Natural killer cell (primary cell): ENCODE data around the gene AIP. TPM values are rescaled to one million over a fixed set of nuclear protein-coding genes. Genes with fewer than 3 reads are reported as not detected.

ENCODE experiments used
- ATAC-seq, 3 donors: fragments of 150-1000 bp in 2 of 3; fragments of 200-7000 bp in 1 of 3; cut with Tn5 transposase; 1 replicate in 1 of 3; 2 replicates in 2 of 3; pipeline ENCODE4 v1.10.0; 2021; ENCODE audit warnings: mild to moderate bottlenecking in 2 of 3, moderate library complexity in 2 of 3
- DNase-seq, 2 donors: peaks; one replicate each; pipeline versions ENCODE4 v3.0.0 to v3.0.0-alpha.2; 2013 to 2021; ENCODE audit warnings: mixed read lengths in 1 of 2
- H3K27ac ChIP-seq: one replicate; pipeline ENCODE4 v1.5.1; 2013; ENCODE audit warnings: mild to moderate bottlenecking, low read length
- H3K27me3 ChIP-seq: one replicate; pipeline ENCODE4 v1.6.1; 2013; ENCODE audit warnings: low read length; ENCODE audit not compliant: control insufficient read depth, insufficient read depth
- H3K36me3 ChIP-seq: one replicate; pipeline ENCODE4 v1.6.1; 2013; ENCODE audit warnings: low read length; ENCODE audit not compliant: control insufficient read depth, insufficient read depth
- H3K4me1 ChIP-seq: one replicate; pipeline ENCODE4 v1.6.1; 2013; ENCODE audit warnings: low read length; ENCODE audit not compliant: control insufficient read depth, insufficient read depth
- H3K4me3 ChIP-seq: one replicate; pipeline ENCODE4 v1.5.1; 2013; ENCODE audit warnings: low read length
- H3K9me3 ChIP-seq: one replicate; pipeline ENCODE4 v1.6.1; 2013; ENCODE audit warnings: low read length; ENCODE audit not compliant: control insufficient read depth, insufficient read depth
- H3K27ac Mint-ChIP-seq, 2 donors: one replicate each; pipeline ENCODE4 v1.8.0; 2022; ENCODE audit warnings: mild to moderate bottlenecking in 2 of 2, mixed read lengths in 2 of 2, moderate library complexity in 1 of 2
- H3K27me3 Mint-ChIP-seq, 2 donors: one replicate each; pipeline ENCODE4 v1.8.0; 2022; ENCODE audit warnings: low read depth in 2 of 2, mixed read lengths in 2 of 2
- H3K36me3 Mint-ChIP-seq: one replicate; pipeline ENCODE4 v1.8.0; 2022; ENCODE audit warnings: mixed read lengths
- H3K4me1 Mint-ChIP-seq, 2 donors: one replicate each; pipeline ENCODE4 v1.8.0; 2022; ENCODE audit warnings: mixed read lengths in 2 of 2
- H3K4me3 Mint-ChIP-seq: one replicate; pipeline ENCODE4 v1.8.0; 2022; ENCODE audit warnings: mild to moderate bottlenecking, moderate library complexity, mixed read lengths
- H3K9me3 Mint-ChIP-seq, 2 donors: one replicate each; pipeline ENCODE4 v1.8.0; 2022; ENCODE audit warnings: mixed read lengths in 2 of 2
- whole genome bisulfite sequencing: methylation state at CpG from one replicate; pipeline ENCODE4 v1.1.7; 2013; ENCODE audit warnings: missing lambda C conversion rate; ENCODE audit not compliant: insufficient coverage; 5-methylcytosine and 5-hydroxymethylcytosine counted together
- intact Hi-C: fragments of 100-400 bp; cut with micrococcal nuclease; formaldehyde crosslinking; loops from one replicate; pipeline ENCODE4 v1.14.2; 2022
- total RNA-seq, 4 donors: library from RNA; stranded (reverse); fragments of 120-200 nt in 1 of 4; gene quantifications; one replicate each; pipeline versions ENCODE4 v1.2.3 to v1.2.4, GENCODE V29; 2013 to 2022
- TF ChIP-seq, protein P1 (sequence below): fragments of 200-600 bp; IDR thresholded peaks from one replicate; pipeline ENCODE4 v1.8.0; 2022; ENCODE audit warnings: antibody characterized with exemption

AIP gene
- 100 to 1,000 TPM in 1 of 3 donors, 10 to 100 TPM in 2; 93.3 to 113 (median 98.1) TPM for total RNA-seq
- total RNA-seq (2013): 108 TPM

DNA sequence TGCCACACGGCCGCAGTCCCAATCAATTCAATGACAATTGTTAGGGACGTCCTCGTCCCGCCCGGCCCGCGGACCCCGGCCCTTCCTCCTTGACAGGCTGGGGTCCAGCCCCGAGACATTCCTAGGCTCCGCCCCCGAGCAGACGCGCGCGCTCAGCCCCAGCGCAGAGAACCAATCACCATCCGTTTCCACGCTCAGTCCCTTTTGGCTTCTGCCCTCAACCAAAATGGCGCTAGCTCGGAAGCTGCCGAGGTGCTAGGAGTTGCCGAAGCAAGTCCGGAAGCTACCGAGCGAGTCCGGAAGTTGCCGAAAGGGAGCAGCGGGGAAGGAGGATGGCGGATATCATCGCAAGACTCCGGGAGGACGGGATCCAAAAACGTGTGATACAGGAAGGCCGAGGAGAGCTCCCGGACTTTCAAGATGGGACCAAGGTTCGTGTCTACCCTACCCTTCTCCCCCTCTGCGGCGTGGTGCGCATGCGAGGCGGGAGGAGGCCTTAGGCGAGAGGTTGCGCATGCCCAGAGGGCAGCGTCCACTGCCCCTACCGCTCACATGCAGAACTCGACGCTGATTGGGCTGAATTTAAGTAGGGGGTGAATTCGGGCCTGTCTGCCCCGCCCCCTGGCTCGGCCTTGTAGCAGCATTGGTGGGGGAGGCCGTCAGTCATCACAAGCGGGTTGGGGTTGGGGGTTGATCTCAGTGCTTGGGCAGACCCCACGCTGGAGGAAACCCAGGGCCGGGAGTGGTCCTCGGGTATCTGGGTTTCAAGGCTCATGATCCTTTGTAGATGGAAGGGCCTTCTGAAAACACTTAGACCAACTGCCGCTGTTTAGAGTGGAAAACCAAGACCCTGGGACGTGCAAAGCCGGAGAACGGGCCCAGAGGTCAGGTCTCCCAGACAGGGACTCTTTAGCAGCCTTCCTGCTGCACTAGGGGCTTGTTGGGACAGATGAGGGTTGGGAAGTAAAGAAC lies at the start of gene AIP:
Gene AIP (plus strand): TSS at position 200 of the 972 bp plus-strand sequence. CDS start 133 bp downstream, at position 333.
- Histone ChIP-seq H3K9me3 (no peaks in the 10 kb centered on the region), H3K27ac (peak within 1 kb of the TSS; percentile 74), H3K4me1 (peaks cover 55% of the 10 kb centered on the region), H3K4me3 (peak within 1 kb of the TSS; percentile 48), H3K36me3 (peaks cover 11% of the 10 kb centered on the region), H3K27me3 (no peaks in the 10 kb centered on the region)
- intact Hi-C loops: loop anchor here (1.0 to 5.0 kb wide), 2 partner anchors 14 to 81 kb away; partner anchors contain the start of genes PPP1CA, TBC1D10C and TMEM134
- Mint-ChIP-seq H3K27ac (peak within 1 kb of the TSS; percentile 97 to 98), H3K9me3 (no peaks in the 10 kb centered on the region), H3K36me3 (no peaks in the 10 kb centered on the region), H3K4me3 (peak within 1 kb of the TSS; percentile 99), H3K27me3 (no peaks in the 10 kb centered on the region), H3K4me1 (peaks cover 50 to 52% of the 10 kb centered on the region in 2 donors)
- TF ChIP-seq, protein P1, sequence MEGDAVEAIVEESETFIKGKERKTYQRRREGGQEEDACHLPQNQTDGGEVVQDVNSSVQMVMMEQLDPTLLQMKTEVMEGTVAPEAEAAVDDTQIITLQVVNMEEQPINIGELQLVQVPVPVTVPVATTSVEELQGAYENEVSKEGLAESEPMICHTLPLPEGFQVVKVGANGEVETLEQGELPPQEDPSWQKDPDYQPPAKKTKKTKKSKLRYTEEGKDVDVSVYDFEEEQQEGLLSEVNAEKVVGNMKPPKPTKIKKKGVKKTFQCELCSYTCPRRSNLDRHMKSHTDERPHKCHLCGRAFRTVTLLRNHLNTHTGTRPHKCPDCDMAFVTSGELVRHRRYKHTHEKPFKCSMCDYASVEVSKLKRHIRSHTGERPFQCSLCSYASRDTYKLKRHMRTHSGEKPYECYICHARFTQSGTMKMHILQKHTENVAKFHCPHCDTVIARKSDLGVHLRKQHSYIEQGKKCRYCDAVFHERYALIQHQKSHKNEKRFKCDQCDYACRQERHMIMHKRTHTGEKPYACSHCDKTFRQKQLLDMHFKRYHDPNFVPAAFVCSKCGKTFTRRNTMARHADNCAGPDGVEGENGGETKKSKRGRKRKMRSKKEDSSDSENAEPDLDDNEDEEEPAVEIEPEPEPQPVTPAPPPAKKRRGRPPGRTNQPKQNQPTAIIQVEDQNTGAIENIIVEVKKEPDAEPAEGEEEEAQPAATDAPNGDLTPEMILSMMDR: no peak
- 9% methylated on average over 60 of the region's 60 CpGs for WGBS
- peak; percentile 95 to 99 for DNase-seq
- peak; percentile 86 to 96 (median 92) for ATAC-seq

DNA sequence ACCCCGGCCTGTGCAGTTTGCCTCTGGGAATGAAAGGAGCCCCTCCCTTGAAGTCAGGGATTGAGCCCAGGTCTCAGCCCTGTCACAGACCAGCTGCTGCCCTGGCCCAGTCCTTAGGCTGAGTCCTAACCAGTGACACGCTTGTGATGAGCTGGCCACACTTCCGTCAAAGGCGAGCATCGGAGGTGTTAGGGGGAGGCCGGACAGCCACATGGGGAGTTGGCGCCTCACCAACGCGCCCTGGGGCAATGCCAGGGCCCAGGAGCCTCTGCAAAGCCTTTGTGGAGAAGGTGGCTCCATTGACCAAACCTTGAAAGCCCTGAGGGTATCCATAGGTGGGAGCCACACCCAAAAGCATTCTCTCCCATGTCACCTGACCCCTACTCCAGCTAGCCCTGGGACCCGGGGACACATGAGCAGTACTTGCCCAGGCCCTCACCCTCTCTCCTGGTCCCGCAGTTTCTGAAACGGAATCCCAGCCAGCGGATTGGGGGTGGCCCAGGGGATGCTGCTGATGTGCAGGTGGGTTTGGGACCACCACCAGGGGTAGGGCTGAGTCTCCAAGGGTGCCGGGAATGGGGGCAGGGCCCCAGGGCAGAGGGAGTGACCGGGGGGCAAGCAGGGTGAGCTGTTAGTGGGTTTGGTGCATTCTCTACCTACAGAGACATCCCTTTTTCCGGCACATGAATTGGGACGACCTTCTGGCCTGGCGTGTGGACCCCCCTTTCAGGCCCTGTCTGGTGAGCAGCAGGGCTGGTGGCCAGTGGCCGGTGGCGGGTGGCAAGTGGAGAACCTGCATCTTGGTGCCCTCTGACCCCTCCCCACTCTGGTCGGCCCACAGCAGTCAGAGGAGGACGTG lies 49.1 kb upstream of the AIP start:
- WGBS: 45% methylated on average over 20 of the region's 22 CpGs
- peak; percentile 45 to 56 for DNase-seq
- H3K36me3 ChIP-seq: peaks cover 35% of the 10 kb centered on the region

DNA sequence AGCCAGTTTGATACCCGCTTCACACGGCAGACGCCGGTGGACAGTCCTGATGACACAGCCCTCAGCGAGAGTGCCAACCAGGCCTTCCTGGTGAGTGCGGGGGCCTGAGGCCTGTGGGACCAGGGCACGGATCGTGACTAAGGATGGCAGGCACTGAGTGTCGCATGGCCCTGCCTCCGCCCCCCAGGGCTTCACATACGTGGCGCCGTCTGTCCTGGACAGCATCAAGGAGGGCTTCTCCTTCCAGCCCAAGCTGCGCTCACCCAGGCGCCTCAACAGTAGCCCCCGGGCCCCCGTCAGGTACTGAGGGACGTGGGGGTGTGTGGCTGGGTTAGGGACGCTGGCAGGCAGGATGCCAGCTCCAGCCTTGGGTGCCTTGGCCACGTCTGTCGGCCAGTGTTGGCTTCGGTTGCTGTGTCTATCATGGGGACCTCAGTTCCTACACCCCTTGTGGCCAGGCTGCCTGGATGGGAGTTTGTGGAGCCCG lies 48.4 kb upstream of the AIP start:
- peak in 1 of 2 donors; percentile 54 for DNase-seq
- peak overlapping the region; percentile 78 for H3K4me3 Mint-ChIP-seq
- H3K36me3 Mint-ChIP-seq: no peaks in the 10 kb centered on the region
- H3K27ac Mint-ChIP-seq: peak overlapping the region; percentile 88 to 92
- no peaks in the 10 kb centered on the region for H3K9me3 Mint-ChIP-seq
- peaks cover 43 to 65% of the 10 kb centered on the region in 2 donors for H3K4me1 Mint-ChIP-seq
- TF ChIP-seq, protein P1: no peak
- Histone ChIP-seq H3K36me3 (peaks cover 35% of the 10 kb centered on the region), H3K9me3 (no peaks in the 10 kb centered on the region), H3K4me1 (peaks cover 73% of the 10 kb centered on the region), H3K27ac (peak overlapping the region; percentile 86), H3K27me3 (no peaks in the 10 kb centered on the region), H3K4me3 (no peak overlapping the region)
- peak in 1 of 3 donors; percentile 3 for ATAC-seq
- intact Hi-C loops: no loop called here
- H3K27me3 Mint-ChIP-seq: no peaks in the 10 kb centered on the region
- 47% methylated on average over 23 of the region's 23 CpGs for WGBS

More for the DNA sequence above, 49.1 kb upstream of the AIP start:
- TF ChIP-seq, protein P1: no peak
- intact Hi-C loops: no loop called here
- H3K27ac ChIP-seq: peak overlapping the region; percentile 86
- H3K4me1 ChIP-seq: peaks cover 73% of the 10 kb centered on the region
- H3K27me3 ChIP-seq: no peaks in the 10 kb centered on the region
- H3K27me3 Mint-ChIP-seq: no peaks in the 10 kb centered on the region
- peak; percentile 58 to 67 (median 64) for ATAC-seq
- no peaks in the 10 kb centered on the region for H3K36me3 Mint-ChIP-seq
- H3K9me3 ChIP-seq: no peaks in the 10 kb centered on the region
- no peaks in the 10 kb centered on the region for H3K9me3 Mint-ChIP-seq
- peak overlapping the region; percentile 78 for H3K4me3 Mint-ChIP-seq
- H3K4me1 Mint-ChIP-seq: peaks cover 39 to 62% of the 10 kb centered on the region in 2 donors
- peak overlapping the region; percentile 88 to 92 for H3K27ac Mint-ChIP-seq
- H3K4me3 ChIP-seq: no peak overlapping the region
